H1 (cell line): ENCODE data around the gene CYSRT1. TPM values are rescaled to one million over a fixed set of nuclear protein-coding genes. Genes with fewer than 3 reads are reported as not detected.

Experiments
- FOSL1 ChIP-seq: IDR thresholded peaks from 2 replicates; pipeline ENCODE4 v1.6.1; 2011; ENCODE audit warnings: mild to moderate bottlenecking, low read depth, low read length, moderate library complexity; ENCODE audit not compliant: insufficient read depth
- TEAD4 ChIP-seq: IDR thresholded peaks from 2 replicates; pipeline ENCODE4 v1.6.1; 2012; ENCODE audit warnings: low read depth, low read length, inconsistent platforms, mixed read lengths
- YY1 ChIP-seq: IDR thresholded peaks from 2 replicates; pipeline ENCODE4 v1.6.1; 2011; ENCODE audit warnings: low read depth, mild to moderate bottlenecking, low read length
- polyA plus RNA-seq, 7 experiments: library from polyadenylated mRNA; depleted of rRNA in 3 of 7; stranded (reverse) in 5 of 7; unstranded in 2 of 7; fragments of >200 nt in 5 of 7; fragments of 200-250 nt in 2 of 7; gene quantifications; 1 replicate in 5 of 7; 2 replicates in 1 of 7; 4 replicates in 1 of 7; pipeline versions ENCODE4 v1.2.1 to v1.2.3, GENCODE V29; 2011 to 2013; ENCODE audit warnings: missing spikeins in 2 of 7, mixed read lengths in 2 of 7
- total RNA-seq: library from RNA; stranded (reverse); fragmentation: NEBNext Ultra II Directional; extraction: Animal tissue kit (Norgen Biotek cat#: 25700); gene quantifications from 2 replicates; pipeline ENCODE4 v1.2.1, GENCODE V29; 2021
- TF ChIP-seq, protein P1 (sequence below): IDR thresholded peaks from 2 replicates; pipeline ENCODE4 v1.6.1; 2012; ENCODE audit warnings: inconsistent platforms

CYSRT1 gene
- total and polyA plus RNA-seq, 2 of the 8 experiments (the other 6 are each of a cell fraction or from before 2014, with no cell fraction given), result 1.0 to 6.5 TPM

DNA sequence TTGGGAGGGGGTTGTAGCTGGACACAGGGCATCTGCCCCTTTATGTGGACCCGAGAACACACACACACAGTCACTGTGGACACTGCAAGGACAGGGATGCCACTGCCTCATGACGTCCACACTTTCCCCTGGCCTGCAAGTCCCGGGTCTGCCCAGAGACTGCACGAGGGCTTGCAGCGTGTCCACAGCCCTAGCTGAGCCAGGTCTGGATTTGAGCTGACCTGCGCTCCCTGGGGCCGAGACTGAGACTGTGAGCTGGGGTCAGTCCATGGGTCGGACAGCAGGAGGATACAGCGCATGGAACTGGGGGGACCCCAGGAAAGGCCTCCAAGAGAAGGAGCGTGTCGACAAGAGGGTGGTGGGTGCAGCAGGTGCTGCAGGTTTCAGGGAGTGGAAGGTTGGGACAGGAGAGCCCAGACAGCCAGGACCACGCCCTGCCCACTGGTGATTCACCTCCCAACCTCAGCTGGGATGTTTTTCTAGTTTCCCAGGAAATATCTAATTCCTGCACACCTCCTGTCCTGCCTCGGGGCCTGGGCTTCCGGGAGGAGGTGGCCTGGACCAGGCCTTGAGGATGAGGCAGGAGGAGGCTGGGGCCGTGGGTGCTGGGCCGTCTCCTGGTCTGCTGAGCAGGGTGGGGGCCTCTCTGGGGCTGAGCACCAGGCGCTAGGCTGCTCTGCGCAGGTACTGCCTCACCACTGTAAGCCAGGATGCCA is 1.5 kb downstream of the CYSRT1 start (continued):
- no peak for TF ChIP-seq FOSL1
- no peak for TF ChIP-seq TEAD4
- TF ChIP-seq, protein P1, sequence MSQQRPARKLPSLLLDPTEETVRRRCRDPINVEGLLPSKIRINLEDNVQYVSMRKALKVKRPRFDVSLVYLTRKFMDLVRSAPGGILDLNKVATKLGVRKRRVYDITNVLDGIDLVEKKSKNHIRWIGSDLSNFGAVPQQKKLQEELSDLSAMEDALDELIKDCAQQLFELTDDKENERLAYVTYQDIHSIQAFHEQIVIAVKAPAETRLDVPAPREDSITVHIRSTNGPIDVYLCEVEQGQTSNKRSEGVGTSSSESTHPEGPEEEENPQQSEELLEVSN, result no peak
- no peak for TF ChIP-seq YY1
- TF ChIP-seq, all 59 proteins: peak for 0
